AG10803 (cell line): ENCODE results near the gene GLIS1.

Experiments used
- DNase-seq: peaks from one replicate; pipeline ENCODE4 v3.0.0; 2010; ENCODE audit warnings: low read depth
- H3K4me3 ChIP-seq: 2 replicates; pipeline ENCODE4 v1.5.1; 2011; ENCODE audit warnings: mild to moderate bottlenecking, low read length, control low read depth
- CTCF ChIP-seq: conservative IDR thresholded peaks from 2 replicates; pipeline ENCODE4 v1.5.1; 2011; ENCODE audit warnings: mild to moderate bottlenecking, low read length, control low read depth, inconsistent platforms

The GLIS1 gene

DNA sequence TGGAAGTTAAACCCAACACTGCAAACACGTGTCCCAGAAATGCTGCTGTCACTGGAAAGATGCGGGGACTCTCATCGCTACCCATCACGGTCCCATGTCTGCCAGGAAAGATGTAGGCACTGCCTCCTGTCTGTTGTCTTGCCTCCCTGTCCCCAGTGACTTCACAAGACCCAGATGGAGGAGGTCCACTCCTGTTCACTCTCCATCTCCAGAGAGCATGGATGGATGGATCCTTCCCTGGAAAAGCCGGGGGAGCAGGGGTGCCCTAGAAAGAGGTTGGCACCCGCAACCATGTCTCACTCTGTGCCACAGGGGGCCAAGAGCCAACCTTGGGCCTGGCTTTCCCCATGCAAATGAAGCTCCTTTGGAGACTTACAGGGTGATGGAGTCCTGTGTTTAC is 135.5 kb downstream of the GLIS1 start:
- H3K4me3 ChIP-seq: no peak overlapping the region
- no peak for DNase-seq
- no peak for TF ChIP-seq CTCF

DNA sequence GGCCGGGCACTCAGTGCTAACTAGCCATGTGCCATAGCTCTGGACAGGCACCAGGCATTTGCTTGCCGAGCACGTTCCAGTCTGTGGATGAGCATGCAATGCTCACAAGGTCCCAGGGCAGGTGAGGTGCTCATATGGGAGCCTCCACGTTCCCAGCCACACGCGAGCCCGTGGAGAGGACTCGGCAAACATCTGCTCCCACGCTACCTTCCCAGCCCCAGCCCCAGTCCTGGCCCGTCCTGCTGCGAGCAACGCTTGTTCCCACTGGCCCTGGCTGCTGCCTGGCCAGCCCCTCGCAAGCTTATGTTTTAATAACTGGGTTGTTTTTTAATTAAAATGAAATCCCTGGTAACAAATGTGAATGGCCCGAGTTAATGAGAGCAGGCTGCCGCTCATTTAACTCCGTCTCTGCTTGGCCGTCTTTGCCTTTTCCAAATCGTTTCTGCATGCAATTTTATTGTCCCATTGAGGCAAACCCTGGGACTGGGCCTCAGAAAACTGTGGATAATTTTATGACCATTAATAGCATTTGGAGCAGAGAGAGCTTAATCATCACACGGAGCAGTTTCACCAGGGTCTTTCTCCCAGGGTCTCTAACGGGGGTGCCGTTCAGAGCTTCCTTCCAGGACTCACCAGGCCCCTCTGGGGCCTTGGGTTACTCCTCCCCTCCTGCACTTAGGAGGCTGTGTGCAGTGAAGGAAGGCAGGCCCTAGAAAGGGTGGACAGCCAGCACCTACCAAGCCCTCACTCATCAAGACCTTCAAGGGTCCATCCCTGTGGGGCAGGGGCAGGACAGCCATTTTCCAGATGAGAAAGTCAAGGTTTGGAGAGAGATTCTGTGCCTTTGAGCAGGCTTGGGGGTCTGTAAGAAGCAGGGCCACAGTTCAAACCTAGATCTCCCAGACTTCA is 136.8 kb downstream of the GLIS1 start:
- H3K4me3 ChIP-seq: no peak overlapping the region
- no peak for DNase-seq

GRCh38 chr1:53601031-53601745 is 137.8 kb downstream of the GLIS1 start:
- DNase-seq: no peak
- no peak overlapping the region for H3K4me3 ChIP-seq
- TF ChIP-seq CTCF: no peak

More for the DNA sequence above, 136.8 kb downstream of the GLIS1 start:
- no peak for TF ChIP-seq CTCF

- DNase-seq: no peak
- TF ChIP-seq CTCF: no peak
Measured at GRCh38 chr1:53600561-53600960, 138.4 kb downstream of the GLIS1 start.

GRCh38 chr1:53600001-53600400 is 139.0 kb downstream of the GLIS1 start:
- no peak for DNase-seq
- H3K4me3 ChIP-seq: no peak overlapping the region
- TF ChIP-seq CTCF: no peak

More at GRCh38 chr1:53600561-53600960, 138.4 kb downstream of the GLIS1 start:
- no peak overlapping the region for H3K4me3 ChIP-seq

GRCh38 chr1:53599481-53599880 is 139.5 kb downstream of the GLIS1 start:
- no peak overlapping the region for H3K4me3 ChIP-seq
- DNase-seq: no peak
- TF ChIP-seq CTCF: no peak

GRCh38 chr1:53598966-53599365 is 140.0 kb downstream of the GLIS1 start:
- no peak for DNase-seq

More at GRCh38 chr1:53598966-53599365, 140.0 kb downstream of the GLIS1 start:
- no peak for TF ChIP-seq CTCF
- H3K4me3 ChIP-seq: no peak overlapping the region
